Left renal cortex interstitium (tissue), 4 donors: ENCODE measurements around the gene KAT7. TPM values are rescaled to one million over a fixed set of nuclear protein-coding genes. Genes with fewer than 3 reads are reported as not detected.
"Not testable (repeated sequence)": the region's sequence is repeated elsewhere in the genome, so short reads cannot be mapped to it uniquely, and the experiment has no call there.

Source experiments
- DNase-seq, 4 donors: peaks; one replicate each; pipeline ENCODE4 v3.0.0-alpha.2; 2013; ENCODE audit warnings: low read depth in 4 of 4, low spot score in 2 of 4, missing footprints in 1 of 4
- polyA plus RNA-seq, 4 donors: library from polyadenylated mRNA; unstranded; fragments of 120-200 nt; gene quantifications; one replicate each; pipeline ENCODE4 v1.2.1, GENCODE V29; 2013; ENCODE audit not compliant: insufficient read length in 4 of 4

KAT7 gene
- polyA plus RNA-seq, 4 donors = 44.4 to 53.8 (median 49.8) TPM

- no peak for DNase-seq
Observed at GRCh38 chr17:49798182-49798581, 9.7 kb downstream of the KAT7 start.

GRCh38 chr17:49798738-49799137, 10.3 kb downstream of the KAT7 start:
- DNase-seq = no peak

- no peak for DNase-seq
Observed at GRCh38 chr17:49809056-49809455, 20.6 kb downstream of the KAT7 start.

- DNase-seq = no peak
Observed at GRCh38 chr17:49814781-49815529, 26.5 kb downstream of the KAT7 start.

GRCh38 chr17:49815761-49816281, 27.3 kb downstream of the KAT7 start:
- no peak for DNase-seq

- DNase-seq = no peak
Observed at GRCh38 chr17:49817993-49818392, 29.5 kb downstream of the KAT7 start.

GRCh38 chr17:49819138-49819537, 30.7 kb downstream of the KAT7 start:
- no peak for DNase-seq

- DNase-seq = no peak
Observed at GRCh38 chr17:49819651-49820050, 31.2 kb downstream of the KAT7 start.

GRCh38 chr17:49820773-49821172, 32.3 kb downstream of the KAT7 start:
- no peak for DNase-seq

GRCh38 chr17:49821466-49821865, 33.0 kb downstream of the KAT7 start:
- DNase-seq = no peak

- peak in 1 of 4 donors; percentile 6 for DNase-seq
Observed at GRCh38 chr17:49821916-49822315, 33.4 kb downstream of the KAT7 start.

GRCh38 chr17:49822829-49823228, 34.3 kb downstream of the KAT7 start:
- DNase-seq = no peak

GRCh38 chr17:49823614-49824013, 35.1 kb downstream of the KAT7 start:
- DNase-seq = no peak

- DNase-seq = no peak
Observed at GRCh38 chr17:49825645-49826044, 37.2 kb downstream of the KAT7 start.

GRCh38 chr17:49828325-49828724, 39.8 kb downstream of the KAT7 start:
- DNase-seq = not testable (repeated sequence)

GRCh38 chr17:49829026-49829425, 40.5 kb downstream of the KAT7 start:
- no peak for DNase-seq

GRCh38 chr17:49830605-49831004, 42.1 kb downstream of the KAT7 start:
- DNase-seq = no peak

- DNase-seq = no peak
Observed at GRCh38 chr17:49832840-49833599, 44.5 kb downstream of the KAT7 start.

- DNase-seq = no peak
Observed at GRCh38 chr17:49834118-49834743, 45.8 kb downstream of the KAT7 start.

- DNase-seq = no peak
Observed at GRCh38 chr17:49835472-49835871, 47.0 kb downstream of the KAT7 start.
